SK-N-SH (cell line): ENCODE data around the gene PTPN22. TPM values are rescaled to one million over a fixed set of nuclear protein-coding genes. Genes with fewer than 3 reads are reported as not detected.

Experiments used
- CTCF ChIA-PET: fragments of 300-600, 350-600 bp; formaldehyde crosslinking; extraction: SDS; loops from one replicate; lab custom pipeline; 2021; lab: Yijun Ruan, JAX
- POLR2A ChIA-PET: fragments of 350-600 bp; sonication (Branson Sonifier 250); formaldehyde crosslinking; extraction: SDS; loops from one replicate; lab custom pipeline; 2020; ENCODE audit warnings: antibody characterized with exemption, inconsistent platforms; lab: Yijun Ruan, JAX
- DNase-seq: peaks from one replicate; pipeline ENCODE4 v3.0.0; 2012
- H2AFZ ChIP-seq: fragments of 200-600 bp; sonication (generic); 2 replicates; pipeline ENCODE4 v1.8.1; 2016; ENCODE audit warnings: antibody characterized with exemption, mild to moderate bottlenecking, low read depth
- H3F3A ChIP-seq: fragments of 200-600 bp; sonication (generic); replicated peaks from 2 replicates; pipeline ENCODE3; 2016; ENCODE audit warnings: antibody characterized with exemption, mild to moderate bottlenecking; ENCODE audit not compliant: insufficient read depth
- H3K27ac ChIP-seq, 2 experiments: fragments of 200-500 bp in 1 of 2; fragments of 200-600 bp in 1 of 2; sonication (Bioruptor generic) in 1 of 2; sonication (generic), shearing (Covaris generic) in 1 of 2; 2 replicates each; pipeline versions ENCODE4 v1.5.1 to v1.6.1; 2014 to 2016; ENCODE audit warnings: low read depth in 2 of 2, inconsistent platforms in 1 of 2, low read length in 1 of 2, mild to moderate bottlenecking in 1 of 2, mixed read lengths in 1 of 2
- H3K27me3 ChIP-seq: fragments of 200-600 bp; sonication (generic), shearing (Covaris generic); 2 replicates; pipeline ENCODE4 v1.6.1; 2016; ENCODE audit warnings: mixed run types; ENCODE audit not compliant: insufficient read depth
- H3K36me3 ChIP-seq, 2 experiments: fragments of 200-500 bp in 1 of 2; fragments of 200-600 bp in 1 of 2; sonication (Bioruptor generic) in 1 of 2; sonication (generic) in 1 of 2; replicated peaks in 1 of 2; 2 replicates each; pipeline versions ENCODE3 to v1.5.1; 2014 to 2016; ENCODE audit warnings: low read length in 1 of 2, mild to moderate bottlenecking in 1 of 2; ENCODE audit not compliant: insufficient read depth in 2 of 2, control insufficient read depth in 1 of 2
- H3K4me1 ChIP-seq, 2 experiments: fragments of 200-500 bp in 1 of 2; fragments of 200-600 bp in 1 of 2; sonication (Bioruptor generic) in 1 of 2; sonication (generic), shearing (Covaris generic) in 1 of 2; 2 replicates each; pipeline versions ENCODE4 v1.5.1 to v1.6.1; 2014 to 2016; ENCODE audit warnings: low read depth in 1 of 2, low read length in 1 of 2, mixed run types in 1 of 2; ENCODE audit not compliant: insufficient read depth in 2 of 2, control insufficient read depth in 1 of 2
- H3K4me2 ChIP-seq: fragments of 200-600 bp; sonication (generic), shearing (Covaris generic); 2 replicates; pipeline ENCODE4 v1.6.1; 2017; ENCODE audit warnings: mixed run types
- H3K4me3 ChIP-seq, 2 experiments: fragments of 200-500 bp in 1 of 2; fragments of 200-600 bp in 1 of 2; sonication (Bioruptor generic) in 1 of 2; sonication (generic), shearing (Covaris generic) in 1 of 2; 2 replicates each; pipeline versions ENCODE4 v1.5.1 to v1.8.1; 2014 to 2016; ENCODE audit warnings: low read depth in 2 of 2, inconsistent platforms in 1 of 2, low read length in 1 of 2, mild to moderate bottlenecking in 1 of 2, mixed read lengths in 1 of 2, moderate library complexity in 1 of 2
- H3K79me2 ChIP-seq: fragments of 200-600 bp; sonication (generic); 2 replicates; pipeline ENCODE4 v1.8.1; 2017; ENCODE audit warnings: mild to moderate bottlenecking; ENCODE audit not compliant: insufficient read depth
- H3K9ac ChIP-seq: fragments of 200-600 bp; sonication (generic); 2 replicates; pipeline ENCODE4 v1.6.1; 2017; ENCODE audit warnings: mixed run types
- H3K9me2 ChIP-seq: fragments of 200-600 bp; sonication (generic); 2 replicates; pipeline ENCODE4 v1.6.1; 2017; ENCODE audit warnings: mixed run types
- H3K9me3 ChIP-seq: fragments of 200-600 bp; sonication (generic); 2 replicates; pipeline ENCODE4 v1.6.1; 2017; ENCODE audit warnings: mixed run types, mild to moderate bottlenecking, moderate library complexity
- H4K20me1 ChIP-seq: fragments of 200-600 bp; sonication (generic); 2 replicates; pipeline ENCODE4 v1.6.1; 2017; ENCODE audit warnings: mild to moderate bottlenecking, mixed run types; ENCODE audit not compliant: insufficient read depth
- FOSL2 ChIP-seq: IDR thresholded peaks from 2 replicates; pipeline ENCODE4 v1.4.0; 2012; ENCODE audit warnings: low read depth, mild to moderate bottlenecking, moderate library complexity, borderline replicate concordance
- FOXJ3 ChIP-seq: sonication (generic); formaldehyde crosslinking; IDR thresholded peaks from 2 replicates; pipeline ENCODE4 v1.5.1; 2020; ENCODE audit warnings: mild to moderate bottlenecking, missing genetic modification reagents
- FOXM1 ChIP-seq: IDR thresholded peaks from 2 replicates; pipeline ENCODE4 v1.4.0; 2012; ENCODE audit warnings: low read depth, mild to moderate bottlenecking
- IRF3 ChIP-seq: fragments of 150-350 bp; IDR thresholded peaks from 2 replicates; pipeline ENCODE4 v1.6.1; 2016; ENCODE audit warnings: mild to moderate bottlenecking, low read depth, low read length
- PBX3 ChIP-seq: IDR thresholded peaks from 2 replicates; pipeline ENCODE4; 2012
- SIN3A ChIP-seq: IDR thresholded peaks from 2 replicates; pipeline ENCODE4 v1.6.1; 2012; ENCODE audit warnings: low read depth, mild to moderate bottlenecking, low read length, moderate library complexity, borderline replicate concordance
- SMC3 ChIP-seq: IDR thresholded peaks from 2 replicates; pipeline ENCODE4 v1.6.1; 2012; ENCODE audit warnings: low read depth, low read length, improper control_type of control experiment
- TAF1 ChIP-seq: IDR thresholded peaks from 2 replicates; pipeline ENCODE4 v1.6.1; 2012; ENCODE audit warnings: low read depth, mild to moderate bottlenecking, low read length, moderate library complexity, borderline replicate concordance
- TCF12 ChIP-seq: IDR thresholded peaks from 2 replicates; pipeline ENCODE4 v1.4.0; 2012
- USF1 ChIP-seq: IDR thresholded peaks from 2 replicates; pipeline ENCODE4 v1.4.0; 2012; ENCODE audit warnings: low read depth, borderline replicate concordance
- YY1 ChIP-seq: IDR thresholded peaks from 2 replicates; pipeline ENCODE4 v1.4.0; 2012; ENCODE audit warnings: low read depth, mild to moderate bottlenecking
- WGBS: methylation state at CpG from one replicate; pipeline ENCODE4 v1.1.6; 2017; ENCODE audit warnings: low lambda C conversion rate; 5-methylcytosine and 5-hydroxymethylcytosine counted together
- polyA plus RNA-seq, 3 experiments: library from polyadenylated mRNA; depleted of rRNA; stranded (reverse); fragments of >200 nt; gene quantifications; 2 replicates each; pipeline ENCODE4 v1.2.3, GENCODE V29; 2012

PTPN22 gene
- polyA plus RNA-seq, 1 of the 3 experiments (the other 2 are of a cell fraction): 0.12 TPM

- H3K9ac ChIP-seq: no peak overlapping the region
- TF ChIP-seq FOXM1 (no peak), SIN3A (no peak), SMC3 (no peak), USF1 (no peak), TCF12 (no peak)
- no peak overlapping the region; the same call in 1 of the 2 replicates for H2AFZ ChIP-seq
- H4K20me1 ChIP-seq: no peaks in the 10 kb centered on the region
- peaks cover 0 to 16% of the 10 kb centered on the region in 2 experiments; a peak in 1 of 4 replicates for H3K4me1 ChIP-seq
- POLR2A ChIA-PET: no interaction called here
- H3K4me2 ChIP-seq: no peak overlapping the region
- H3K27me3 ChIP-seq: no peaks in the 10 kb centered on the region
- no peak for DNase-seq
- 97% methylated on average over 3 of the region's 3 CpGs for WGBS
- H3K27ac ChIP-seq: no peak overlapping the region
- no peak overlapping the region for H3K4me3 ChIP-seq
- H3F3A ChIP-seq: no peaks in the 10 kb centered on the region
- no peaks in the 10 kb centered on the region for H3K9me3 ChIP-seq
- no peaks in the 10 kb centered on the region for H3K79me2 ChIP-seq
- H3K9me2 ChIP-seq: no peaks in the 10 kb centered on the region
- H3K36me3 ChIP-seq: no peaks in the 10 kb centered on the region
- CTCF ChIA-PET: no interaction called here
Observed at GRCh38 chr1:113870778-113871177, 734 bp downstream of the PTPN22 start.

DNA sequence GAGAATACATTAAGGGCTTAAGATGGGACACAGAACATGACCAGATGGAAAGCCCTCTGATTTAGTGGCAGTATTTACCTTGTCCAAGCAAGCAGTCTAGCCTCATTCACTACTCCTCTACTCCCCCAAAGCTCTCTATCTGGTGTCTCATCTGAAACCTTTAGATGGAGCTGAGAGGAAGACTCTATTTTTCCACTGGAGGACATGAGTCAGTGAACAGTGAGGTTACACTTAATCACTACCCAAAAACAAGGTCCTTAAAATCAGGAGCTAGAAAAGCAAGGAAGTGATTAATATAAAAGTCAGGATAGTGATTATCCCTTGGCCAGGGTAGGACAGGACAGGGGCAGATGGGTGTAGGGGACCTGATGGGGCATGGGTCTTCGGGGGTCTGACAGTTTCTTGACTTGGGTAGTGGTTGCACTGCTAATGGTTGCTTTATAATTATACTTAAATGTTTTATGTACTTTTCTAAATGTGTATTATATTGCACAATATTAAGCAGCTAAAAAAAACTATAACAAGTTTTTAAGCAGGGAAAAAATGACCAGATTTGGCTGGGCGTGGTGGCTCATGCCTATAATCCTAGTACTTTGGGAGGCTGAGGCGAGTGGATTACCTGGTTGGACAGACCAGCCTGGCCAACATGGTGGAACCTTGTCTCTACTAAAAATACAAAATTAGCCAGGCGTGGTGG is 3.0 kb downstream of the PTPN22 start:
- ChIA-PET POLR2A (no interaction called here), CTCF (interaction anchor here (0.8 to 1.0 kb wide), 2 partner anchors 16 to 110 kb away, joined by 3 read pairs; partner anchors contain the start of gene OLFML3)
- H3K36me3 ChIP-seq: no peaks in the 10 kb centered on the region
- H3K27ac ChIP-seq: peak overlapping the region in 1 of 2 experiments; percentile 47; a peak in 2 of 4 replicates
- no peak overlapping the region for H3K4me3 ChIP-seq
- no peaks in the 10 kb centered on the region for H3K9me2 ChIP-seq
- H3K4me2 ChIP-seq: peak overlapping the region; percentile 32; the same call in 1 of the 2 replicates
- H3K4me1 ChIP-seq: peaks cover 0 to 16% of the 10 kb centered on the region in 2 experiments; a peak in 1 of 4 replicates
- no peaks in the 10 kb centered on the region for H3K9me3 ChIP-seq
- no peak for TF ChIP-seq SMC3
- no peak for TF ChIP-seq IRF3
- no peak for TF ChIP-seq TAF1
- TF ChIP-seq YY1: no peak
- TF ChIP-seq FOXJ3 (CRISPR knock-in tag): no peak
- TF ChIP-seq PBX3: no peak
- no peak for TF ChIP-seq SIN3A
- no peak for TF ChIP-seq TCF12
- peak; percentile 19; the same call in 1 of the 2 replicates for TF ChIP-seq FOSL2
- TF ChIP-seq, all 33 proteins: peak for 1
- Histone ChIP-seq H3K27me3 (no peaks in the 10 kb centered on the region), H3K79me2 (no peaks in the 10 kb centered on the region), H3F3A (no peaks in the 10 kb centered on the region), H2AFZ (peak overlapping the region; percentile 75), H3K9ac (no peak overlapping the region), H4K20me1 (no peaks in the 10 kb centered on the region)
- WGBS: 88% methylated on average over 4 of the region's 4 CpGs
- DNase-seq: no peak
